Liver (tissue), 9 donors: ENCODE results near the gene MAN2A1. TPM values are rescaled to one million over a fixed set of nuclear protein-coding genes. Genes with fewer than 3 reads are reported as not detected.

ENCODE experiments used
- DNase-seq: peaks from one replicate; pipeline ENCODE4 v3.0.0-alpha.2; 2017; ENCODE audit warnings: low spot score
- H3K27ac ChIP-seq, 2 donors: one replicate each; pipeline ENCODE4 v1.7.0; 2013; ENCODE audit warnings: inconsistent platforms in 2 of 2, low read length in 2 of 2, control low read depth in 1 of 2, low read depth in 1 of 2, mild to moderate bottlenecking in 1 of 2
- H3K27me3 ChIP-seq, 4 donors: one replicate each; pipeline versions ENCODE4 v1.6.1 to v1.7.0; 2013; ENCODE audit warnings: low read length in 3 of 4, inconsistent platforms in 1 of 4, mild to moderate bottlenecking in 1 of 4, moderate library complexity in 1 of 4; ENCODE audit not compliant: control insufficient read depth in 4 of 4, insufficient read depth in 4 of 4
- H3K36me3 ChIP-seq, 4 donors: one replicate each; pipeline versions ENCODE4 v1.6.1 to v1.7.0; 2013; ENCODE audit warnings: low read length in 3 of 4, mild to moderate bottlenecking in 3 of 4, low read depth in 1 of 4, moderate library complexity in 1 of 4; ENCODE audit not compliant: control insufficient read depth in 4 of 4, insufficient read depth in 3 of 4
- H3K4me1 ChIP-seq, 4 donors: one replicate each; pipeline versions ENCODE4 v1.6.1 to v1.7.0; 2013; ENCODE audit warnings: low read length in 3 of 4, mild to moderate bottlenecking in 3 of 4, moderate library complexity in 1 of 4; ENCODE audit not compliant: control insufficient read depth in 4 of 4, insufficient read depth in 4 of 4
- H3K4me3 ChIP-seq, 3 donors: one replicate each; pipeline versions ENCODE4 v1.6.1 to v1.7.0; 2013; ENCODE audit warnings: low read length in 3 of 3, control low read depth in 1 of 3, low read depth in 1 of 3, mild to moderate bottlenecking in 1 of 3
- H3K9ac ChIP-seq, 2 donors: one replicate each; pipeline ENCODE4 v1.7.0; 2013; ENCODE audit warnings: low read length in 2 of 2, mild to moderate bottlenecking in 2 of 2, moderate library complexity in 2 of 2, control low read depth in 1 of 2, low read depth in 1 of 2
- H3K9me3 ChIP-seq, 4 donors: one replicate each; pipeline versions ENCODE4 v1.6.1 to v1.7.0; 2013; ENCODE audit warnings: low read length in 3 of 4; ENCODE audit not compliant: control insufficient read depth in 4 of 4
- EGR1 ChIP-seq, 2 donors: IDR thresholded peaks; 2 replicates each; pipeline ENCODE4 v1.6.1; 2016 to 2018; ENCODE audit warnings: antibody characterized with exemption in 2 of 2, low read depth in 2 of 2
- FOXA1 ChIP-seq: IDR thresholded peaks from 2 replicates; pipeline ENCODE4 v1.6.1; 2016; ENCODE audit warnings: antibody characterized with exemption
- FOXA2 ChIP-seq: IDR thresholded peaks from 2 replicates; pipeline ENCODE4 v1.6.1; 2016; ENCODE audit warnings: antibody characterized with exemption
- GABPA ChIP-seq, 2 donors: IDR thresholded peaks in 1 of 2; conservative IDR thresholded peaks in 1 of 2; 2 replicates each; pipeline ENCODE4 v1.6.1; 2016; ENCODE audit warnings: antibody characterized with exemption in 2 of 2, mild to moderate bottlenecking in 1 of 2, moderate library complexity in 1 of 2
- HNF4A ChIP-seq, 2 donors: conservative IDR thresholded peaks; 2 replicates each; pipeline ENCODE4 v1.6.1; 2016; ENCODE audit warnings: antibody characterized with exemption in 2 of 2, mild to moderate bottlenecking in 2 of 2
- HNF4G ChIP-seq: IDR thresholded peaks from 2 replicates; pipeline ENCODE4 v1.6.1; 2016; ENCODE audit warnings: antibody characterized with exemption
- JUND ChIP-seq, 2 donors: IDR thresholded peaks; 2 replicates each; pipeline ENCODE4 v1.6.1; 2016; ENCODE audit warnings: antibody characterized with exemption in 2 of 2
- NR2F2 ChIP-seq: IDR thresholded peaks from 2 replicates; pipeline ENCODE4 v1.6.1; 2016; ENCODE audit warnings: antibody characterized with exemption
- RAD21 ChIP-seq, 2 donors: IDR thresholded peaks; 2 replicates each; pipeline ENCODE4 v1.6.1; 2016; ENCODE audit warnings: antibody characterized with exemption in 2 of 2, mild to moderate bottlenecking in 2 of 2
- RXRA ChIP-seq, 2 donors: IDR thresholded peaks; 2 replicates each; pipeline ENCODE4 v1.6.1; 2017 to 2018; ENCODE audit warnings: antibody characterized with exemption in 2 of 2, mild to moderate bottlenecking in 1 of 2
- SP1 ChIP-seq: IDR thresholded peaks from 2 replicates; pipeline ENCODE4 v1.6.1; 2018; ENCODE audit warnings: antibody characterized with exemption, mild to moderate bottlenecking
- TAF1 ChIP-seq: conservative IDR thresholded peaks from 2 replicates; pipeline ENCODE4 v1.6.1; 2016; ENCODE audit warnings: antibody characterized with exemption, mild to moderate bottlenecking
- YY1 ChIP-seq: IDR thresholded peaks from 2 replicates; pipeline ENCODE4 v1.6.1; 2016; ENCODE audit warnings: antibody characterized with exemption, mild to moderate bottlenecking
- WGBS: extraction: QIAGEN DNeasy Blood & Tissue Kit; methylation state at CpG from one replicate; pipeline ENCODE4 v1.1.7; 2013; 5-methylcytosine and 5-hydroxymethylcytosine counted together
- polyA plus RNA-seq, 2 donors: library from polyadenylated mRNA; stranded (reverse) in 1 of 2; unstranded in 1 of 2; fragments of 200-250 nt in 1 of 2; fragments of >200 nt in 1 of 2; fragmentation: Nextera tagmentation in 1 of 2; extraction: Ambion mirVana in 1 of 2; gene quantifications; one replicate each; pipeline versions ENCODE4 v1.2.1 to v1.2.3, GENCODE V29; 2013 to 2015
- total RNA-seq, 2 donors: library from RNA; depleted of rRNA; stranded (reverse); fragments of >200 nt; gene quantifications; one replicate each; pipeline ENCODE4 v1.2.3, GENCODE V29; 2014
- TF ChIP-seq, protein P1 (sequence below): IDR thresholded peaks from 2 replicates; pipeline ENCODE4 v1.6.1; 2016; ENCODE audit warnings: antibody characterized with exemption
- TF ChIP-seq, protein P2 (sequence below): fragments of 150-350 bp; IDR thresholded peaks from 2 replicates; pipeline ENCODE4 v1.5.1; 2017; ENCODE audit warnings: improper control_type of control experiment, low read depth, low read length; ENCODE audit not compliant: missing input control
- TF ChIP-seq, protein P3 (sequence below): IDR thresholded peaks from 2 replicates; pipeline ENCODE4 v1.6.1; 2016; ENCODE audit warnings: antibody characterized with exemption
- TF ChIP-seq, protein P4 (sequence below): IDR thresholded peaks from 2 replicates; pipeline ENCODE4 v1.6.1; 2016; ENCODE audit warnings: antibody characterized with exemption, mild to moderate bottlenecking
- TF ChIP-seq, protein P5 (sequence below): IDR thresholded peaks from 2 replicates; pipeline ENCODE4 v1.6.1; 2016; ENCODE audit warnings: antibody characterized with exemption
- donor health status: healthy.
- donor health status: healthy.
- donor health status: healthy.
- donor health status: healthy.
- donor health status: healthy.

The MAN2A1 gene
- total and polyA plus RNA-seq, 4 donors, result 21.4 to 82.8 (median 47.3) TPM

DNA sequence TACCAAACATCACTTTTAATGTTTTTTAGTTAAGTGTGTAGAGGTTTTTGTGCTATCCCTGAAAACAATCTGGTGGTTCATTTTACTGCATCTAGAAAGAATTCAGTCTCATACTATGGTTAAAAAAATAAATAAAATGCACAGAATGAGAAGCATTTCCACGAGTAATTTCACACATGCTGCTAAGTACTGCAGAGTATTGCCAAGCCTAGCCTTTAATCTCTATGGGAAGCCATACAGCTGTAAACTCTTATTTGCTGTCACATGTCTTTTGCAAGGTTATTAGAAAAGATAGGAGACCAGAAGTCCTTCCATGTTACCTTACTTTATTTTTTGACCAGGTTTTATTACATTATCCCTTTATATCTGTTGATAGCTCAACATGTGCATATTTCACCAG lies 37.6 kb upstream of the MAN2A1 start:
- no peak overlapping the region for H3K27ac ChIP-seq
- H3K36me3 ChIP-seq, result no peaks in the 10 kb centered on the region
- H3K9me3 ChIP-seq, result no peaks in the 10 kb centered on the region
- no peak overlapping the region for H3K4me3 ChIP-seq
- peaks cover 0 to 1% (median 0%) of the 10 kb centered on the region in 4 donors for H3K4me1 ChIP-seq
- WGBS, result 51% methylated on average over 1 of the region's 1 CpG
- TF ChIP-seq FOXA2 (no peak), FOXA1 (no peak)
- TF ChIP-seq, protein P1, sequence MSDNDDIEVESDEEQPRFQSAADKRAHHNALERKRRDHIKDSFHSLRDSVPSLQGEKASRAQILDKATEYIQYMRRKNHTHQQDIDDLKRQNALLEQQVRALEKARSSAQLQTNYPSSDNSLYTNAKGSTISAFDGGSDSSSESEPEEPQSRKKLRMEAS, result no peak
- TF ChIP-seq, protein P2, sequence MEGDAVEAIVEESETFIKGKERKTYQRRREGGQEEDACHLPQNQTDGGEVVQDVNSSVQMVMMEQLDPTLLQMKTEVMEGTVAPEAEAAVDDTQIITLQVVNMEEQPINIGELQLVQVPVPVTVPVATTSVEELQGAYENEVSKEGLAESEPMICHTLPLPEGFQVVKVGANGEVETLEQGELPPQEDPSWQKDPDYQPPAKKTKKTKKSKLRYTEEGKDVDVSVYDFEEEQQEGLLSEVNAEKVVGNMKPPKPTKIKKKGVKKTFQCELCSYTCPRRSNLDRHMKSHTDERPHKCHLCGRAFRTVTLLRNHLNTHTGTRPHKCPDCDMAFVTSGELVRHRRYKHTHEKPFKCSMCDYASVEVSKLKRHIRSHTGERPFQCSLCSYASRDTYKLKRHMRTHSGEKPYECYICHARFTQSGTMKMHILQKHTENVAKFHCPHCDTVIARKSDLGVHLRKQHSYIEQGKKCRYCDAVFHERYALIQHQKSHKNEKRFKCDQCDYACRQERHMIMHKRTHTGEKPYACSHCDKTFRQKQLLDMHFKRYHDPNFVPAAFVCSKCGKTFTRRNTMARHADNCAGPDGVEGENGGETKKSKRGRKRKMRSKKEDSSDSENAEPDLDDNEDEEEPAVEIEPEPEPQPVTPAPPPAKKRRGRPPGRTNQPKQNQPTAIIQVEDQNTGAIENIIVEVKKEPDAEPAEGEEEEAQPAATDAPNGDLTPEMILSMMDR, result no peak
- no peaks in the 10 kb centered on the region for H3K27me3 ChIP-seq
- DNase-seq, result no peak
- no peak overlapping the region for H3K9ac ChIP-seq

DNA sequence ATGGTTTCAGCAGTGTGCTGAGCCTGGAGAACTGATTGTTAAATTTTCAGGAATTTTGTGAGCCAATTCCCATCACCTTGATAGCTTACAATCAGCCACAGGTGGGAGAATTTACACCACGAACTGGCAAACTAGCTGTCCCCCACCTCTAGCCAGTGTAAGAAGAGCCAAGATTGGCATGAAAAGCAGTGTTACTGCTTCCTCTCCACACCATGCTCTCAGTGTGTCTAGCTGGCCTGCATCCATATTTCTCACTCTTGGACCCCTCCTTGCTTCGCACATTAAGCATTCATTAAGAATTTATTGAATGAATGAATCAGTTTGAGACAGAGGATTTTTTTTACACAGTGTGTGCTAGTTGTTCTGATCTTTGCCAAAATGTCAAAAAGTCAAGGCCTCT lies 36.7 kb upstream of the MAN2A1 start:
- no peak for DNase-seq
- H3K27me3 ChIP-seq, result no peaks in the 10 kb centered on the region
- peaks cover 0 to 2% (median 0%) of the 10 kb centered on the region in 4 donors for H3K4me1 ChIP-seq
- 49% methylated on average over 2 of the region's 2 CpGs for WGBS
- no peaks in the 10 kb centered on the region for H3K36me3 ChIP-seq
- no peak overlapping the region for H3K4me3 ChIP-seq
- TF ChIP-seq FOXA1 (no peak), FOXA2 (no peak), JUND (IDR thresholded peaks at IDR 0.05) (no peak), YY1 (no peak), HNF4G (no peak), TAF1 (no peak), RAD21 (IDR thresholded peaks at IDR 0.05) (no peak), EGR1 (IDR thresholded peaks at IDR 0.05; ENCODE audit: low read depth in 2 of 2) (no peak), GABPA (IDR thresholded peaks at IDR 0.05 in 1 of 2, conservative IDR thresholded peaks at IDR 0.05 in 1 of 2) (no peak), SP1 (no peak), RXRA (IDR thresholded peaks at IDR 0.05) (no peak), NR2F2 (no peak), HNF4A (conservative IDR thresholded peaks at IDR 0.05) (no peak)
- TF ChIP-seq, protein P2, result no peak
- TF ChIP-seq, protein P3, sequence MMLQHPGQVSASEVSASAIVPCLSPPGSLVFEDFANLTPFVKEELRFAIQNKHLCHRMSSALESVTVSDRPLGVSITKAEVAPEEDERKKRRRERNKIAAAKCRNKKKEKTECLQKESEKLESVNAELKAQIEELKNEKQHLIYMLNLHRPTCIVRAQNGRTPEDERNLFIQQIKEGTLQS, result no peak
- TF ChIP-seq, protein P1, result no peak
- TF ChIP-seq, protein P4, sequence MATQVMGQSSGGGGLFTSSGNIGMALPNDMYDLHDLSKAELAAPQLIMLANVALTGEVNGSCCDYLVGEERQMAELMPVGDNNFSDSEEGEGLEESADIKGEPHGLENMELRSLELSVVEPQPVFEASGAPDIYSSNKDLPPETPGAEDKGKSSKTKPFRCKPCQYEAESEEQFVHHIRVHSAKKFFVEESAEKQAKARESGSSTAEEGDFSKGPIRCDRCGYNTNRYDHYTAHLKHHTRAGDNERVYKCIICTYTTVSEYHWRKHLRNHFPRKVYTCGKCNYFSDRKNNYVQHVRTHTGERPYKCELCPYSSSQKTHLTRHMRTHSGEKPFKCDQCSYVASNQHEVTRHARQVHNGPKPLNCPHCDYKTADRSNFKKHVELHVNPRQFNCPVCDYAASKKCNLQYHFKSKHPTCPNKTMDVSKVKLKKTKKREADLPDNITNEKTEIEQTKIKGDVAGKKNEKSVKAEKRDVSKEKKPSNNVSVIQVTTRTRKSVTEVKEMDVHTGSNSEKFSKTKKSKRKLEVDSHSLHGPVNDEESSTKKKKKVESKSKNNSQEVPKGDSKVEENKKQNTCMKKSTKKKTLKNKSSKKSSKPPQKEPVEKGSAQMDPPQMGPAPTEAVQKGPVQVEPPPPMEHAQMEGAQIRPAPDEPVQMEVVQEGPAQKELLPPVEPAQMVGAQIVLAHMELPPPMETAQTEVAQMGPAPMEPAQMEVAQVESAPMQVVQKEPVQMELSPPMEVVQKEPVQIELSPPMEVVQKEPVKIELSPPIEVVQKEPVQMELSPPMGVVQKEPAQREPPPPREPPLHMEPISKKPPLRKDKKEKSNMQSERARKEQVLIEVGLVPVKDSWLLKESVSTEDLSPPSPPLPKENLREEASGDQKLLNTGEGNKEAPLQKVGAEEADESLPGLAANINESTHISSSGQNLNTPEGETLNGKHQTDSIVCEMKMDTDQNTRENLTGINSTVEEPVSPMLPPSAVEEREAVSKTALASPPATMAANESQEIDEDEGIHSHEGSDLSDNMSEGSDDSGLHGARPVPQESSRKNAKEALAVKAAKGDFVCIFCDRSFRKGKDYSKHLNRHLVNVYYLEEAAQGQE, result no peak
- TF ChIP-seq, protein P5, sequence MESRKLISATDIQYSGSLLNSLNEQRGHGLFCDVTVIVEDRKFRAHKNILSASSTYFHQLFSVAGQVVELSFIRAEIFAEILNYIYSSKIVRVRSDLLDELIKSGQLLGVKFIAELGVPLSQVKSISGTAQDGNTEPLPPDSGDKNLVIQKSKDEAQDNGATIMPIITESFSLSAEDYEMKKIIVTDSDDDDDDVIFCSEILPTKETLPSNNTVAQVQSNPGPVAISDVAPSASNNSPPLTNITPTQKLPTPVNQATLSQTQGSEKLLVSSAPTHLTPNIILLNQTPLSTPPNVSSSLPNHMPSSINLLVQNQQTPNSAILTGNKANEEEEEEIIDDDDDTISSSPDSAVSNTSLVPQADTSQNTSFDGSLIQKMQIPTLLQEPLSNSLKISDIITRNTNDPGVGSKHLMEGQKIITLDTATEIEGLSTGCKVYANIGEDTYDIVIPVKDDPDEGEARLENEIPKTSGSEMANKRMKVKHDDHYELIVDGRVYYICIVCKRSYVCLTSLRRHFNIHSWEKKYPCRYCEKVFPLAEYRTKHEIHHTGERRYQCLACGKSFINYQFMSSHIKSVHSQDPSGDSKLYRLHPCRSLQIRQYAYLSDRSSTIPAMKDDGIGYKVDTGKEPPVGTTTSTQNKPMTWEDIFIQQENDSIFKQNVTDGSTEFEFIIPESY, result no peak
- no peak overlapping the region for H3K27ac ChIP-seq
- no peak overlapping the region for H3K9ac ChIP-seq
- H3K9me3 ChIP-seq, result no peaks in the 10 kb centered on the region
